GM21360 (cell line): ENCODE measurements around the gene TPCN2.

Experiments used
- ATAC-seq: cut with Tn5 transposase; IDR thresholded peaks from one replicate; pipeline ENCODE4 v1.9.1; 2021; ENCODE audit warnings: mild to moderate bottlenecking, moderate library complexity; ENCODE audit not compliant: unreplicated experiment

TPCN2 gene

DNA sequence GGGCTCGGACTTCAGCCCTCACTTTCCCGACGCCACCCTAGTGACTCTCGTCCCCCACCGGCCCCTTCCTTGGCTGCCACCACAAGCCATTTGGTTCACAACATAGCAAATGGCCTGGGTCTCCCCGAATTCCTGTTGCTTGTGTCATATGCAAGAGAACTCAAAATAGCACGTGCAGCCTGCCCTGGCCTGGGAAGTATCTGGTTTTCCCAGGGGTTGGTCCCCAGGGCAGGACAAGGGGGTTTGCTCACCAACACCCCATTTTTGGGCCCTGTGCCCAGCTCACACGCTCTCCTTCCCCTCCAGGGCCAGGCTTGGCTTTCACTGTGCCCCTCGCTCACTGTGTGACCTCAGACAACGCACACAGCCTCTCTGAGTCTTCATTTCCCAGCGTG is 12.8 kb upstream of the TPCN2 start:
- no peak for ATAC-seq

DNA sequence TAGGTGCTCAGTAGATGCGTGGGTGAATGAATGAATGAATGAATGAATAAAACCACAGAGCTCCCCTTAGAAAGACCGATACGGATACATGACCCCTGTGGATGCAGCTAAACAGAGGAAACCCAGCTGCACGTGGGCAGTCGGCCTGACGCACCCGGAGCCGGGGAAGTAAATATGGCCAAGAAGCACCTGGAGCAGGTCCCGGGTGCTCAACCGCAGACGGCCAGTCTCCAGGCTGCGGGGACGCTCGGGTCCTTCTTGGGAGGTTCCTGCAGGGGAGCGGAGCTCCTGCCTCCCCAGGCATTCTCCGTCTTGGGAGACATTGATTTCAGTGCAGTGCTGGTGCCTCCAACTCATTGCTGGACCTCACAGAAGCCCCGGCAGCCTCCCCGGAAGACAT is 11.7 kb upstream of the TPCN2 start:
- no peak for ATAC-seq

DNA sequence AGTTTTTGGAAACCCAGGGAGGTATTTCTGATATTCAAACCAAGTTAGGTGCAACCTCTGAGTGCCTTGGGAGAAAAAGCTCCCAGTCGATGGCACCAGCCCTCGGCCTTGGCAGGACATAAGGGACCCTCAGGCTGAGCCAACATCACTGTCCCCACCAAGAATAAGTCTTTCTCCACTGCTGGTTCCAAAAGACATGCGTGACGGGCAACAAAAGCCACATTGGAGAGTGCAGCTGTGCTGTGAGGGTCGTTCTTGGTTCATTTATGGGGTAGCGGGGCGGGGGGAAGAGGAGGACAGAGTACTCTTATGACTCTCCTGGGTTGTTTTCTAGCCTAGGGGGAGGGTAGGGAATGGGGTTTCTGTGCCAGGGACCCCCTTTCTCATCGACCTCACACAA is 11.2 kb upstream of the TPCN2 start:
- no peak for ATAC-seq

- ATAC-seq = no peak
These were observed 9.2 kb upstream of the TPCN2 start for GRCh38 chr11:69039501-69039900.

- ATAC-seq = no peak
These were observed 8.7 kb upstream of the TPCN2 start for GRCh38 chr11:69040051-69040450.

DNA sequence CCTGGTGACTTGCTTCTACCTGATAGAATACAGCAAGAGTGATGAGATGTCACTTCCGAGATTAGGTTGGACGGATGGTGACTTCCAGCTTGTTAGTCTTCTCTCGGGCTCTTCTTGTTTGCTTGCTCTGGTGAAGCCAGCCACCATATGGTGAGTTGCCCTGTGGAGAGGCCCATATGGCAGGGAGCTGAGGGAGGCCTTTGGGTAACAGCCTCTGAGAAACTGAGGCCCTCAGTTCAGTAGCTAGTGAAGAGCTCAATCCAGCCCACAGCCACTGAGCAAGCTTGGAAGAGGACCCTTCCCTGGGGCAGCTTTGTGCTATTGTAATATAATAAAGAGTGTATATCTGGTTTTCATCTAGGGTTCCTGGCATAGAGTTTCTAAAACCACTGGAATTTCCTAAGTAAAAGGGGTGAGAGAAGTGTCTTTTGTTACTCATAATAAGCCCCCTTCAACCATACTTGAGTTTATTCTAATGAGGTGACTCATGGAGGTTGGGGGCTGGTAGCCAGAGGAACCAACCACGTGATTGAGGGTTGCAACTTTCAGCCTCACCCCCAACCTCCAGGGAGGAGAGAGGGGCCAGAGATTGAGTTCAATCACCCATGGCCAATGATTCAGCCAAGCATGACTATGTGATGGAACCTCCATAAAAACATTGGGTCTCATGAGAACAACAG is 8.0 kb upstream of the TPCN2 start:
- no peak for ATAC-seq

DNA sequence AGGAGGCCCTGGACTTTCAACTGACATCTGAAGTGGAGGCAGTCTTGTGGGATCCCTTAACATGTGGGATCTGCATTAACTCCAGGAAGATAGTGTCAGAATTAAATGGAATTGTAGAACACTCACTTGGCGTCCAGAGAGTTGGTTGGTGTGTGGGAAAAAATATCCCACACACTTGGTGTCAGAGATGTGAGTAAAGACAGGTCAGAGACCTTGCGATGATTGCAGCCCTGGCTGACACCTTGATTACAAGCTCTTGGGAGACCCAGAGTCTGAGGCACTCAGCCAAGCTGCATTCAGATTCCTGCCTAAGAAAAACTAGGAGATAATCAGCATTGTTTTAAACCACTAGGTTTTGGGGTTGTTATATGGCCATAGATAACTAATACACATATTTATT is 7.2 kb upstream of the TPCN2 start:
- ATAC-seq = no peak

DNA sequence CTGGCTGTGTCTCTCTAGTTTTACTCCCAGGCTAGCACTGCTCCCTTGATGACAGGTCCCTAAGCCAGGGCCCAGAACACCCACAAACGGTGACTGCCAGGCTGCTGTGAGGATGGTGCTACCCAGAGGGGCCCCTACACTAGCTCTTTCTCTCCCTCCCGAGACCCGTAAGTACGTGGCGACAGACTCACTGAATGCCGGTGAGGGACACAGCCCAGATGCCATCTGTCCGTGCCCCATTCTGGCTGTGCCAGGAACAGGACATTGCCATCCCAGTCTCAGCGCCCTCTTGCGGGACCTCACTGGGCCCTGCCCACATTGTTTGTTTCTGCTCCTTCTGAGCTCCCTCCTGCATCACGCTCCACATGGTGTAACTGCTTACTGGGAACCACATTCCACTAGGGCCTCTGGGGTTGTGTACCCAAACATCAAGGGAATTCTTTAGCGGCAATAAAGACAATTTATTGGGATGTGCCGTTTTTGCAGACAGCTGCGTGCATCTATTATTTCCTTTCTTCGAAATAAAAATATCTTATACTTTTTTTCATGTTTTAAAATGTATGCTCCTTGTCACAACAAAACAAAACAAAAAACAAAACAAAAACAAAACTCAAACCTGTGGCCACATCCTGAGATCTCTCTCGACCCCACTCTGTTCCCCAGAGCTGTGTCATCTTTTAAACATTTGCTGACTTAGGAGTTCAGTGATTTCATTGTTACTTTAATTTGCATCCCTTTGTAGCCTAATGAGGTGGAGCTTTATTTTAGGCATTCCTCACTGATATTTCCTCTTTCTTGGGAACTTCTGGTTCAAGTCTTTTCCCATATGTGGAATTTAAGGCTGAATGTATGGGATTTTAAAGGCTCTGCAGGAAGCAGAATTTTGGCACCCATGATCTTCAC is 4.4 kb upstream of the TPCN2 start:
- ATAC-seq = no peak

DNA sequence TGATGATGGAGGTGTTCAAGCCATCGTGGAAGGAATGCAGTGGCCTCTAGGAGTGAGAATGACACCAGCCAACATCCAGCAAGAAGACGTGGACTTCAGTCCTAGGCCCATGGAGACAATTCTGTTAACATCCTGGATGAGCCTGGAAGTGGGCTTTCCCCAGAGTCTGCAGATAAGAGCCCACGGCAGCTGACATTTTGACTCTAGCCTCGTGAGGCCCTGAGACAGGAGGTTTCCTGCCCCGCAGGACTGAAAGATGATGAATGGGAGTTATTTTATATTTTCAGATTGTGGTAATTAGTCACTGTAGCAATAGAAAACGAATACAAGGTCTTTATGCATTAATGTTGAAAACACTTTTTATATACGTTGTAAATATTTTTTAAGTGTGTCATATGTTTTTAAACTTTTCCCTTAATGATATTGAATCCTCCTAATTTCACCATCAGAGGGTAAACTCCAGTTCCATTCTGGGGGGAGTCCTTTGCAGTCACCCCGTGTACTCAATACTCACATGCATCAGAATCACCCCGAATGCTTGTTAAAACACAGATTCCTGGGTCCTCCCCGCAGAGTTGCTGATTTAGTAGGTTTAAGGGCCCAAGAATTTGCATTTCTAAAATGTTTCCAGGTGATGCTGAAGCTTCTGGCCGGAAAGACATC is 570 bp upstream of the TPCN2 start:
- ATAC-seq = no peak

DNA sequence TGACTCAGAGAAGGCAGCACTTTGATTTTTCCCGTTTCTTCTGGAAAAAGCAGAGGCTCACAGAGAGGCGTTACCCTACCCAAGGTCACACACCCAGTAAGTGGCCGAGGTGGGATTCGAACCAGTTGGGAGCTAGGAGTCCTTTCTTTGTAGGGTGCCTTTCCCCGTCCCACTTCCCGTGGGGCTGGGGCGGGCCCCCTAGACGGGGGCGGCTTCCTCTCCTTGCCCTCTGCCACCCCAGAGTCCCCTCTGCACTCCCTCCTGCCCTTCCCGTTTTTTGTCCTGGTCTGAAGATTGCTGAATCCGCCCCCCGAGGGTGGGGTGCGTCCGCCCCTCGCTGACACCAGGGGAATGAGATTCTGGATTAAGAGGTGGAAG is 747 bp downstream of the TPCN2 start:
- ATAC-seq = no peak

DNA sequence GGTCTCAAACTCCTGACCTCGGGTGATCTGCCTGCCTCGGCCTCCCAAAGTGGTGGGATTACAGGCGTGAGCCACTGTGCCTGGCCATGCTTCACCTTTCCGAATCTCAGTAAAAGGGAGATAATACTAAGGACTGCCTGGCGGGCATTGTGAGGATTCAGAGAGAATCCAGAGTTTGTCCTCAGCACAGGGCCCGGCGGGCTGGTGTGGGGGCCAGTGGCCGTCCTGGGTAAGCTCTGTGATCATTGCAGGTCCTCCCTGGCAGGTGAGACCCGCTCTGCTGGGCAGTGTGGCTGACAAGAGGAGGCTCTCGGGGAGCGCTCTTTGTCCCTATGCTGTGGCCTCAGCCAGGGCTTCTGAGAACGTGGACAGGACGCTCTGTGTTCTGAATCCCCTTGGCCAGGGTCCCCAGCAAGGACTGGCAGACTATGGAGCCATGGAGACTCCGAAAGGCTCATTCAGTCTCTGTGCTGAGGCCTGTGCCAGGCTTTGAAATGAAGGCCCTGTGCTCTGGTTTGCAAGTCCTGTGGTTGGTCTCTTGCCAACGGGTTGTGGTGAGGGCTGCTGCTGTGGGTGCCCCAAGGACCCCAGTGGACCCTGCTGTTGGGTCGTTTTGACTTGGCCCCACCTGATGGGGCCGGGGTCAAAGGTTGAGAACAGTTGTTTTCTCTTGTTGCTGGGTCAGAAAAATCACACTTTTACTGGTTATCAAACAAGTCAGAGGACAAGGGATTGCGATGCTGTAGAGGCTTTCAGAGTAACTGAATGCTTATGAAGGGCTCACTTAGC is 2.1 kb downstream of the TPCN2 start:
- no peak for ATAC-seq

DNA sequence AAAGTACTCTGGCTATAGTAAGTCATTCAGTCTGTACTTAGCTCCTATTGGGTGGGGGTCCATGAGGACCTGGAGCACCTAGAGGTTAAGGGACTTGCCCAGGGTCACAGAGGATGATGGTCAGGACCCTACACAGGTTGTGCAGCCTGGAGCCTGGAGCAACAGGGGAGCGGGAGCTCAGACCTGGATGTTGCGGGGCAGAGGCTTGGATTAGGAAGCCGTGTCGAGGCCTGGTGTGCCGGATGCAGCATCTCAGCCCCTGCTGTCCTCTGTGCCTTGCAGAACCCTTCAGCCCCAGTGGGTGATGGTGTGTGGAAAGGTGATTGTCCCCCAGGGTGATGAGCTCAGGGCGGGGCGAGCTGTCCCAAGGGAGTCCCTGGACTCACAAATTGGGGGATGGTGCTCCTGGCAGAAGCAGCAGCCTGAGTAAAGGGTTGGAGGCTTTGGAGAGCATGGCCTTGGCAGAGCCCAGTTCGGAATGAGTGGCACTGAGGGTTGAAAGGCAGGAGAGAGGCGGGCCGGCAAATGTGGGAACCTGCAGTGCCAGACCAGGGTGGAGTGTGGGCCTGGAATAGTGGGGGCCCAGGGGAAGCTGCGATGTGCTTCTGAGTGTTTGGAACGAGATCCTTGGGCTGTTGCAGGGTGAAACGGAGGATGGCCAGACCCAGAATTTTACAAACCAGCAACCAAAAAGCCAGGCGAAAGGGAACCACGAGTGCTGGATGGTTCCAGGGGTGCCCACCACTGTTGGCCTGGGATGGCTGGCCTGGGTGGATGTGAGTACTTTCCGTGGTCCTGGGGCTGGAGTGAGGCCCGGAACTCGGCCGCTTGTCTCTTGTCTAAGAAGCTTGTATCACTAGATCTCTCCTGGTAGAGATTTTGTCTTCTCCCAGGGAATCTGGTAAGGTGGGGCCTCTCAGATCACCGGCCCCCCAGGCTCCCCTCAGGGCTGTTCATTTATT is 2.9 kb downstream of the TPCN2 start:
- ATAC-seq = no peak

- ATAC-seq = no peak
These were observed 3.8 kb downstream of the TPCN2 start for GRCh38 chr11:69052343-69053168.

- no peak for ATAC-seq
These were observed 4.4 kb downstream of the TPCN2 start for GRCh38 chr11:69053169-69053477.

GRCh38 chr11:69053546-69054396 is 5.0 kb downstream of the TPCN2 start:
- ATAC-seq = no peak

- ATAC-seq = no peak
These were observed 5.9 kb downstream of the TPCN2 start for GRCh38 chr11:69054397-69055211.

GRCh38 chr11:69055212-69055586 is 6.5 kb downstream of the TPCN2 start:
- no peak for ATAC-seq
